Fibroblast of skin of left quadriceps (primary cell): Measurements from ENCODE around the gene SYNDIG1L.
"Not testable (repeated sequence)": the region's sequence is repeated elsewhere in the genome, so short reads cannot be mapped to it uniquely, and the experiment has no call there.

Experiments used
- DNase-seq, 2 experiments: peaks; one replicate each; pipeline ENCODE4 v3.0.0-alpha.2; 2013; ENCODE audit warnings: low read depth in 2 of 2

The SYNDIG1L gene

DNA sequence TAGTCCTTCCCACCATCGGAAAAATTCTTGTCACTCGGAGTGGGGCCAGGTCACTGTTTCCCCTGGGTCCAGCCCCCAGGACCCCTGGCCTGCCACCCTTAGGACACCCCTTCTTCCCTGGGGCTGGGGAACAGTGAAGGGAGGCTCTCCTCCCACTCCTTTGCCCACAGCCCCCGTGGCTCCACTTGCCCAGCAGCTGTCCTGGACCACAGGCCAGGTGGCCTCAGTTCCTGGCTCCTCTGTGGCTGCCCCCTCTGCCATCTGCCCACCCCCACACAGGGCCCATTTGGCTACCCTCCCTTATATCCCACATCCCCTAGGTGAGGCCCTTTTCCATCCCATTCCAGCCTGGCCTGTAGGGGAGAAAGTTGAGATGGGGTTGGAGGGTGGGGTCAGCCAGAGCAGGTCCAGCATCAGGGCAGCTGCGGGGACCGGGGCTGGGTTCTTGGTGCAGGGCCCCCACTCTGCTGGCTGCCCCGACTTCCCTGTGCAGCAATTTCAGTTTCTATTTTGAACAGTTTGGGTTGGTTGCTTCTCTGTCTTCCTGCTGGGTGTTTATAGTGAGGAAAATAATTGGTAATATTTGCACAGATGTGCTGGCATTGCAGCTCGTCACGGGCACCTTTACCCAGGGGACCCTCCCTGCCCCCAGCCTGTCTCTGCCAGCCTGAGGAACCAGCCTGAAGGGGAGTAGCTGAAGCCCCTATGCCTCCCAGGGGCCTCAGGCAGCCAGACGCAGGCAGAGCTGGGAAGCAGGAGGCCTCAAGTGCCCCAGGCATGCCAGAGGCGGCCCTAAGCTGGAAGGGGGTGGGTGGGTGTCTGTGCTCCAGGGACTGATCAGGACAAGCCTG, 23.4 kb downstream of the SYNDIG1L start:
- no peak for DNase-seq

DNA sequence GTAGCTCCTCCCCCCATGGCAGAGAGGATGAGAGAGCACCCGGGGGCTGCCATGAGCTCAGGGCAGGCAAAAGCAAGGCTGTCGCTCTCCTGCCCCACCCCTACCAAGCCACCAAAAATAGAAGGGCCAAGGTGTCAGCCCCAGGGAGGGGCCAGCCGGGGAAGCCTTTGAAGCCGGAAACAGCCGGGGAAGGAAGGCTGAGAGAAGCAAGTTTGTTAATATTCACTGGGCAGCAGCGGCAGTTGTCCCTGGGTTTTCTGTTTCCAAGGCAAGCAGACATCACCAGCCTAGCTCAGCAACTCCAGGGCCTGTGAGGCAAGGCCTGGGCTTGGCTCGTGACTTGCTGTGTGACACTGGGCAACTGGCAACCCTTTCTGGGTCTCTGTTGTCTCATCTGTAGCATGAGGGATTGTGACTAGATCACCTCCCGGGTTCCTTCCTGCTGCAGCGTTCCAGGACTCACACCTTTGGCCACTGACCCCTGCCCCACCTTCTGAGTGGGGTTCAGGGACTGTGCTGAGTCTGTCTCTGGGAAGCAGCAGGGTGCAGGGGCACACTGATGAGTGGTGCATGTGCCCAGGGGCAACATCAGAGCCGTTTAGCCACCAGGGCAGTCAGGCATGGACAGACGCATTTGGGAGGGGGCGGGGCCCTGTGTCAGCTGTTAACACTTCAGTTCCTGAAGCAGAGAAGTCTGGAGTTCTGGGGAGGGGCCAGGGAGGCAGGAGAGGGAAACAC, 24.3 kb downstream of the SYNDIG1L start:
- no peak for DNase-seq

DNA sequence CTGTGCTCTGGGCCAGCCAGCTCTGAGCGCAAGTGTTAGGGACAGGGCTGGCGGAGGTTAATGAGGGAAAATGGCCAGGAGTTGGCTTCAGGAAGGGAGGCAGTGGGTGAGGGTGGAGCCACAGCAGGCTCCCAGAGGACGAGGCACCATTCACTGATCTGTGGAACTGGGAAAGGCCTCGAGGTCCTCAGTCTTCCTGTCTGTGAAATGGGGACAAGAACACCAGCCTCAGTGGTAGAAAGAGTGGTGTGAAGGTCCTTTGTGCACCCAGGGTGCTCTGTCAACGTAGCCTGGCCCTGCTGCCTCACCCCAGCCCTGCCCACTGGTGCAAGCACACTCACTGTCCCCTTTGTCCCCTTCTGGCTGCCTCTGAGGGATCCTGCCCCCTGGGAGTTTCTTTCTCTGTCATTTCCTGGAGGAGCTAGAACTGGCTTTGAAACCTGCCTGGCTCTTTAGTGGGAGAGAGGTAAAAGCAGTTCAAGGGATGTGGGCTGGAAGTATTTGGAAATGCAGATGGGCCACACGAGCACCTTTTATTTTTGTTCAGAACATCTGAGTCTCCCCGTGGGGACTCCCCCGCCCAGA, 25.0 kb downstream of the SYNDIG1L start:
- DNase-seq = no peak

DNA sequence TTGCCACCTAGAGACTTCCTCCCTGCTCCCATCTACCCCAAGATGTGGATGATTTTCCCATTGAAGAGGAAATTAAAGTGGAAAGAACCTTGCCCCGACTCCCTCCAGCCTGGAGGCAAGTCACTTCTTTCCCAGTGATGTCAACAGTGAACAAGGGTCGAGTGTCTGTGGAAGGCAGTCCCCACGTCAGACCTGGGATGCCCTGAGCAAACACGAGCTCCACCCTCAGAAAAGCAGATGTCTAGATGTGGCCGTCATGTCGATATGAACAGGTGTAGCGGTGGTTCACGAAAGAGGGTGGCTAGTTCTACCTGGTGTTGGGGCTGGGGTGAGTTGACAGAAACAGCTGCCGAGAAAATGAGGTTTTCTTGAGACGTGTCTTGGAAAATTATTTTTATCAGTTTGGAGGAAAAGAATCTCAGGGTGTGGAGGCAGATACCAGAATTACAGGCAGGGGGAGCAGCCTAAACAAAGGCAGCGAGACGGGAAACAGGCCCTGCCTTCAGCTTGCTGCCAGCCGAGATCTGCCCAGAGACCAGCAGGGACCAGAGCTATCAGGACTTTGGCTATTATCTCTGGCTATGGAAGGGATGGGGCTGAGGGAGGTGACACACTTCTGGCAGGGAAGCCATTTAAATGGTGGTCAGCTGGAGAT, 25.9 kb downstream of the SYNDIG1L start:
- no peak for DNase-seq

DNA sequence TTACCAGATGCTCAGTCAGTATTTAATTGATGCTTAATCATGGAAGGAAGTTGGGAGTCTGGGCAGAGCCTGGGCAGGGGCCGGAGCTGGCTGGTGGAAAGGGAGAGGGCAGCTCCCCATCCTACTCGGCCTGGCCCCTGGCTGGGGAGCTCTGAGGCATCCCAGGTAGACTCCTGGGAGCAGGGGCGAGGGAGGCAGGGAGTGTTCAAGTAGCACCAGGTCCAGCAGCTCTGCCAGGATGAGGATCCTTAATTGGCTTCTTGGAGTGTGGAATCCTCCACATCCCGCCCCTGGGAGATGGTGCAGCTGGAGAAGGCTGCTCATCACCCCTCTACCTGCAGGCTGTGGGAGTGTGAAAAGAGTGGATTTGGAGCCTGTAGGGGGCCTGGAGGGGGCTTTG, 30.9 kb downstream of the SYNDIG1L start:
- no peak for DNase-seq

DNA sequence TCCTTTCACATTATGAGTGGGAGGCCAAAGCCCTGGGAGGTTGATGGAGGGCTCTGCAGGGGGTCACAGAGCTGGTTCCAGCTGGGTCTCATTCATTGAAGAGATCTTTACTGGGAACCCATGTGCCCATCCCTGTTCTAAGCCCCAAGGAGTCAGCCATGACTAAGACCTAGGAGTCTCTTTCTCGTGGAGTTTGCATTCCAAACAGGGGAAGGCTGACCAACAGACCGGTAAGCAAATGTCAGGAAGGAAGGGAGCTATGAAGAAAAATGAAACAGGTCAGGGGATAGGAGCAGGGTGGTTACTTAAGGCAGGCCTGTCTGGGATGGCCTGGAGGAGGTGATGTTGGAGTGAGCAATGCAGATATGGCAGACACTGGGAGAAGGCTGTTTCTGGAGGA, 31.5 kb downstream of the SYNDIG1L start:
- no peak for DNase-seq

DNA sequence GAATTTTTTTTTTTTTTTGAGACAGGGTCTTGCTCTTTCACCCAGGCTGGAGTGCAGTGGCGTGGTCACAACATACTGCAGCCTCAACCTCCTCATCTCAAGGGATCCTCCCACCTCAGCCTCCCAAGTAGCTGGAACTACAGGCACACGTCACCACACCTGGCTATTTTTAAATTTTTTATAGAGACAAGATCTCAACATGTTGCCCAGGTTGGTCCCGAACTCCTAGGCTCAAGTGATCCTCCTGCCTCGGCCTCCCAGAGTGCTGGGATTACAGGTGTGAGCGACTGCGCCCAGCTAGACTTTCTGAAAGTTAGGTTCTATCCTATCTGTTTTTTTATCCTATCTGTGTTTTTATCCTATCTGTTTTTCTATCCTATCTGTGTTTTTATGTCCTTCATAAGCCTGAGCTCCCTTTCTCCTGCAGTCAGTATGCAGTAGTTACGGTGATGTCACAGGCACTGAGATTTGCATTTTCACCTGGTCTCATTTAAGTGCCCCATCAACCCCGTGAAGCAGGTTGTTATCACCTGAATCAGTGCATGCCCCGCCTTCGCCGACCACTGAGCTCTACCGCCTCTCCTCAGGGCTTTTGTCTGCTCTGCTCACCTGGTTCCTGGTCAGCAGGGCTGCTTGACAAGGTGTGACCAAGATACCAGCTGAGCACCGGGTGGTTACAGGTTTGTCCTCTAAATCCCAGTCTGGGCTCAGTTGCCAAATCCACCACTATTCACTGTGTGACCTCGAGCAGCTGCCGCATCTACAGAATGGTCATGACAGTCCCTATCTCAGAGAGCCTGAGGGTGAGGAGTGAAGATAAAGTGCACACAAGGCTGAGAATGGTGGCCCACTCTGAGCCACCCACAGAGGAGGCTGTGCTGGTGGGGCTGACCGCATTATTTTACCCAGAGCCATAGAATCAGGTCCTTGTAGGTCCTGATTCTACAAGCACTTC, 33.1 kb downstream of the SYNDIG1L start:
- no peak for DNase-seq

DNA sequence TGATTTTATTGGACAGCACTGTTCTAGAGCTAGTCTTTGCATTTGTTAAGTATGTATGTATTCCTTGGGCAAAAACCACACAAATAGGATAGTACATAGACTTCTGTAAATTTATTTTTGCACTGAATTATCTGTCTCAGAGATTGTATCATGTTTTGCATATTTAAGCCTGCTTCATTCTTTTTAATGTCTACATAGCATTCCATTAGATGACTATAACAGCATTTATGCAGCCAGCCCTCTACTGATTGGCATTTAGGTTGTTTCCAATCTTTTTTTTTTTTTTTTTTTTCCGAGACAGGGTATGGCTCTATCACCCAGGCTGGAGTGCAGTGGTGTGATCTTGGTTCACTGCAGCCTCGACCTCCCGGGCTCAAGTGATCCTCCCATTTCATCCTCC, 34.5 kb downstream of the SYNDIG1L start:
- DNase-seq = no peak

DNA sequence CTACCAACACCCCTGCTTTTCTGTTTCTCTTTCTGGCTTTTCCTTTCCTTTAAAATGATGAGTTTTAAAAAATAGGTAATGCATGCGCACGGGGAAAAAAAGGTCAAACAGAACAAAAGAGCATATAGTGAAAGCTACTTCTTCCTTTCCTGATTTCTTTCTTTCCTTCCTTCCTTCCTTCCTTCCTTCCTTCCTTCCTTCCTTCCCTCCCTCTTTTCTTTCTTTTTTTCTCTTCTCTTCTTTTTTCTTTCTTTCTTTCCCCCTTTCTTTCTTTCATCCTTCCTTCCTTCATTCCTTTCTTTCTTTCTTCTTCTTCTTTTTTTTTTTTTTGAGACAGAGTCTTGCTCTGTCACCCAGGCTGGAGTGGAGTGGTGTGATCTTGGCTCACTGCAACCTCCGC, 35.5 kb downstream of the SYNDIG1L start:
- not testable (repeated sequence) for DNase-seq

DNA sequence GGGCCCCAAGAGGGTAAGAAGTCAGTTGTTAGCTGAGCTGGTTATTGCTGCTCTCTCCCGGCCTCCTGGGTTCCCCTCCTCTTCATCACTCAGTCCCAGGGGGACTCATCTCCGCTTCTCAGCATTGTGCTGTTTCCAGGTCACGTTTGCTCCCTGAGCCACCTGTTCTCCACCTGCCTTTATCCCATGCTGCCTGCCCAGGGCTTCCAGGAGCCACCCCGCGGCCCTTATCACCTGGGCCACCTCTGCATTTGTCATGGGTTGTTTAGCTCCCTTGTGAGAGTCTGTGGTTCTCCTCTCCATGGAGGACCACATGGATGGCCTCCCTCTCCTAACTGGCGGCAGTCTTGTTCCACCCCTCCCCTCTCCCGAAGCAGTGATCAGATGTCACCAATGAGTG, 36.0 kb downstream of the SYNDIG1L start:
- DNase-seq = no peak

DNA sequence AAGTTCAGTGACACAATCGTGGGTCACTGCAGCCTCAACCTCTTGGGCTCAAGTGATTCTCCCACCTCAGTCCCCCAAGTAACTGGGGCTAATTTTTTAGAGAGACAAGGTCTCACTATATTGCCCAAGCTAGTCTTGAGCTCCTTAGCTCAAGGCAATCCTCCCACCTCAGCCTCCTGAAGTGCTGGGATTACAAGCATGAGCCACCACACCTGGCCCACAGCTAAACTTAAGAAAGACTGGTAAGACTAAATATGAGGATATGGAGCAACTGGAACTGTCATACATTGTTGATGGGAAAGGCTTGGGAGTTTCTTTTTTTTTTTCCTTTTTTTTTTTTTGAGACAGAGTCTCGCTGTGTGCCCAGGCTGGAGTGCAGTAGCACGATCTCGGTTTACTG, 43.8 kb downstream of the SYNDIG1L start:
- DNase-seq = no peak

DNA sequence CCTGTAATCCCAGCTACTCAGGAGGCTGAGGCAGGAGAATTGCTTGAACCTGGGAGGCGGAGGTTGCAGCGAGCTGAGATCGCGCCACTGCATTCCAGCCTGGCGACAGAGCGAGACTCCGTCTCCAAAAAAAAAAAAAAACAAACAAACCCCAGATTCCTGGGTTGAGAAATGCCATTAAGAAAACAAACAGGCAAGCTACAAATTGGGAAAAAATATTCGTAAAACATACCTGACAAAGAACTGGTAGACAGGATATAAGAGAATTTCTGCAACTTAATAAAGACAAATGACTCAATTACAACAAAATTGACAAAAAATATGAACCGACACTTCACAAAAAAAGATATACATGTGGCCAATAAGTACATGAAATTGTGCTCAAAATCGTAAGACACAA, 44.4 kb downstream of the SYNDIG1L start:
- not testable (repeated sequence) for DNase-seq

DNA sequence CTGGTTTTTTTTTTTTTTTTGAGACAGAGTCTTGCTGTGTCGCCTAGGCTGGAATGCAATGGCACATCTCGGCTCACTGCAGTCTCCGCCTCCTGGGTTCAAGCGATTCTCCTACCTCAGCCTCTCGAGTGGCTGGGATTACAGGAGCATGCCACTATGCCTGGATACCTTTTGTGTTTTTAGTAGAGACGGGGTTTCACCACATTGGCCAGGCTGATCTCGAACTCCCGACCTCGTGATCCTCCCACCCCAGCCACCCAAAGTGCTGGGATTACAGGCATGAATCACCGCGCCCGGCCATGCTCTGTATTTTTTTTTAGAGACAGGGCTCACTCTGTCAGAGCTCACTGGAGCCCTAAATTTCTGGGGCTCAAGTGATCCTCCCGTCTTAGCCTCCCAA, 45.2 kb downstream of the SYNDIG1L start:
- no peak for DNase-seq

DNA sequence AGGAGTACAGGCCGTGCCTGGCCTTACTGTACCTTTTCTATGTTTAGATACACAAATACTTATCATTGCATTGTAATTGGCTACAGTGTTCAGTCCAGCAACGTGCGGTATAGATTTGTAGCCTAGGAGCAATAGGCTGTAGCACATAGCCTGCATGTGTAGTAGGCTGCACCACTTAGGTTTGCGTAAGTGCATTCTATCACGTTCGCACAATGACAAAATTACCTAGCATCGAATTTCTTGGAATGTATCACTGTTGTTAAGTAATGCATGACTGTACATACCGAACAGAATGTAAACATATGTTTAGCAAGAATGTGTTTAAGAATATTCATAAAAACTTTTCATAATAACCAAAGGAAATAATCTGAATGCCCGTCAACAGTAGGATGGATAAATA, 45.8 kb downstream of the SYNDIG1L start:
- peak in 1 of 2 experiments; percentile 1 for DNase-seq

DNA sequence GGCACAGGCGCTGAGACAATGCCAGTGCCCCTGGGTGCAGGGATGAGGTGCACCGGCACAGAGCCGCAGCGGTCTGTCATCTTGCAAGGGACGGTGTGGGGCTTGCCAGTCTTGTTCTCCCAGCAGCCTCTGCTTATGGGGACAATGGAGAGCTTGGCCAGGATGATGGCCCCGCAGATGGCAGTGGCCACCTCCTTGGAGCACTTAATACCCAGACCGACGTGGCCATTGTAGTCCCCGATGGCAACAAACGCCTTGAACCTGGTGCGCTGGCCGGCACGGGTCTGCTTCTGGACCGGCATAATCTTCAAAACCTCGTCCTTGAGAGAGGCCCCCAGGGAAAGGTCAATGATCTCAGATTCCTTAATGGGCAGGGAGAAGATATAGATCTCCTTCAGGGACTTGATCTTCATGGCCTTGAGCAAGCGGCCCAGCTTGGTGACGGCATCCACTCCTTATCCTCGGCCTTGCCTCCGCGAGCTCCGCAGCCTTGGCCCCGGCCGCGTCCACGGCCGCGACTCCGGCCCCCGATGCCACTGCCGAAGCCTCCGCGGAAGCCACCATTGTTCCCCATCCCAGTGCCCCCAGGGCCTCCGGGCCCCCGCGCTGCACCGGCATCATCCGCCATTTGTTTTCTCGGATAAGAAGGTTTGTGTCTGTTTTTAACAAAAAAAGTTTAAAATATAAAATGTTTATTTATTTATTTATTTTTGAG, 47.9 kb downstream of the SYNDIG1L start:
- DNase-seq = no peak

DNA sequence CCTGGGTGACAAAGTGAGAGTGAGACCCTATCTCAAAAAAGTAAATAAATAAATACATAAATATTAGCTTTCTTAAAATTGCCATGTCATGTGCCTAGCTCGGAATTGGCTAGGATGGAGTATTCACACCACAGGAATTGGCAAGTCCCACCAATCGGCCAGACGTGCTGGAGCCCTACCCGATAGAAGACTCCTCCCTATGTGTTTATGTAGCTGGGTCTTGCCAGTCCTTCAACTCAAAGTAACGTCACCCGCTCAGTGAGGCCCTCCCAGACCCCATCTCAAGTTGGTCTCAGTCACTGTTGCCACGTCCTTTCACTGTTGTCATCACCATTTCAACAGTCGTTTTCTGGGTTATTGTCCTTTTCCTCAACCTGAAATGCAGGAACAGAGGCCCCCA, 57.6 kb downstream of the SYNDIG1L start:
- no peak for DNase-seq

DNA sequence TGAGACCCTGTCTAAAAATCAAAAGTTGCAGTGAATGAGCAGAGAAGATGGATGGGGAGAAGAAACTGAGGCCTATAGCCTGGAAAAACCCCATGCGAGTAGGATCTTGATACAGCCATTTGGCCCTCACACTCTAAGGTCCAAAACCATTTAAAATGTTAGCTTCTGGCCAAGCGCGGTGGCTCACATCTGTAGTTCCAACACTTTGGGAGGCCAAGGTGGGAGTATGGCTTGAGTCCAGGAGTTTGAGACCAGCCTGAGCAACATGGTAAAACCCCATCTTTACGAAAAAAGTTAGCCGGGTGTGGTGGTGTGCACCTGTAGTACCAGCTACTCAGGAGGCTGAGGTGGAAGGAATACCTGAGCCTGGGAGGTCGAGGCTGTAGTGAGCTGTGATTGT, 58.0 kb downstream of the SYNDIG1L start:
- DNase-seq = no peak

DNA sequence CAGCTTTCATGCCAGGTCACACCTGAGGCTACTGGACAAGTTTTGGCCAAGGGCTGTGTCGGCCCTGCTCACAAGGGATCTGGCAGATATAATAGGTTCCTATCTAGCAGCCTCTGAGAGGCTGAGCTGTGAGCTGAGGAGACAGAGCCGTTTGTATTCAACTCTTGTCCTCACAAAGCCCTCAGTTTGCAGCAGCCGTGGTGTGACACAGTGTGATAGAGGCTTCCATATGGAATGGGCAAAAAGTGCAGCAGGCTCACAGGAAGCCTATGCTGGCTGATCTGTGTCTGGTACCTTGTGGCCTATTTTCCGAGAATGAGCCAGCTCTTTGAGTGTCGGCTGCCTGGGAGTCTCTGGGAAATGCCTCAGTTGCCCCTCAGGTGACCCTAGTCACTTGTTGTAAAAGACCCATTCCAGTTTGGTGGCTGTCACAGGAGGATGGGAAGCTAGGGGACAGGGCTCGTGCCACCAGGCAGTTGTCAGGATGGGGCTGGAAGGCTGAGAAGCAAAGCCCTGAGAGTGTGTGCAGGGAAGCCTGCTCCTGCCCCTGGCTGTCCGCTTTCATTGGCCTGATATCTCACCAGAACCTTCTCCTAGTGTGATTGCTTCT, 61.6 kb downstream of the SYNDIG1L start:
- no peak for DNase-seq

DNA sequence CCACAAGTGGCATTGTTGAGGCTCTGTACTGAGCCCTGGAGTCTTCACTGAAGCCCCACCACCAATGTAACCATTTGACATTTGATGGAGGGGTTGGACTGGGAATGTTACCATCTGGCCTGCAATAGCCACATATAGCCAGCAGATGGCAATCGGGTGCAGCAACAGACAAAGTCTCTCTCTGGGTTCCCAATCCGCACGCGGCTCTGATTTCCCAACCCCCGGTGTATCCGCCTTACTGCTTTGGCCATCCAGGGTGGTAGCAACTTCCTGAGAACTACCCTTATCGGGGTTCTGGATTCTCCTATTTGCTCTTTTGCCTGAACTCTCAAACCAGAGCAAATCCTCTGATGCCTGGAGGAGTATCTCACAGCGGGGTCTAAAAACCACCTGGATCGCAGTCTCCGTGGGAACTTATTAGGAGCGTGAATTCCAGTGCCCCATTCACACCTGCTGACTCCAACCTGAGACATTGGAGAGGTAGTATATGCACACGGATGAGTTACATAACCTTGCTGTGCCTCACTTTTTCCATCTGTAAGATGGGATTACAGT, 63.6 kb downstream of the SYNDIG1L start:
- peak; percentile 45 to 46 for DNase-seq

DNA sequence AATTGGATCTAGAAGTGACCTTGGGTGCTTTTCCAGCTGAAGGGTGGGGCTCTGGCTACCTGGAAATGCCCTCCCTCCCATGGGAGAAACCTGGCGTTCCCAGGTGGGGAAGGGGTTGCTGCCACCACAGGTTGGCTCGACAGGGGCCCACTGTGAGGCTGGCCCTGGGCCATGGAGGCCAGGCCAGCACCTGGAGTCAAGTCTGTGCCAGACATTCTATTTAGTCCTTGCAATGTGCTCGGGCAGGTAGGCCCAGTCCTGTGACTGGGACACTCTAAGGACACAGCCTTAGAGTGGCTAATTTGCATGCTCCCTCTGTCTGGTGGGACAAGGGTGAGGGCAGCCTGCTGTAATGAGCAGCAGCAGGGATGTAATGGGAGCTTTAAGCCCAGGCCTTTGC, 65.8 kb downstream of the SYNDIG1L start:
- DNase-seq = no peak
